ENCODE measurements around the gene KIT.

DNA sequence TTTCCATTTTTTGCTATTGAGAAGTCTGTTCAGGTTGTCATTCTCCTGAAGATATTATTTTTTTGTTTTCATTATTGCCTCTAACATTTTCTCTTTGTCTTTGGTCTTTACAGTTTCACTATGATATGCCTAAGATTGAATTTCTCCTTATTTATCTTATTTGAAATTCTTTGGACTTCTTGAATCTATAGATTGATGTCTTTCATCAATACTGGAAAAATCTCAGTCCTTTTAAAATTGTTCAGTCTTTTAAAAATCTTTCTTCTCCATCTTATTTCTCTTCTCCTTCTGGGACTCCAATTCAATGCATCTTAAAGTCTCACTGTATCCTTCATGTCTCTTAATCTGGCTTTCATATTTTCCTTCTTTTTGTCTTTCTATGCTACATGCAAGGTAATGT lies 86.7 kb downstream of the KIT start:
- TF ChIP-seq, protein P1, sequence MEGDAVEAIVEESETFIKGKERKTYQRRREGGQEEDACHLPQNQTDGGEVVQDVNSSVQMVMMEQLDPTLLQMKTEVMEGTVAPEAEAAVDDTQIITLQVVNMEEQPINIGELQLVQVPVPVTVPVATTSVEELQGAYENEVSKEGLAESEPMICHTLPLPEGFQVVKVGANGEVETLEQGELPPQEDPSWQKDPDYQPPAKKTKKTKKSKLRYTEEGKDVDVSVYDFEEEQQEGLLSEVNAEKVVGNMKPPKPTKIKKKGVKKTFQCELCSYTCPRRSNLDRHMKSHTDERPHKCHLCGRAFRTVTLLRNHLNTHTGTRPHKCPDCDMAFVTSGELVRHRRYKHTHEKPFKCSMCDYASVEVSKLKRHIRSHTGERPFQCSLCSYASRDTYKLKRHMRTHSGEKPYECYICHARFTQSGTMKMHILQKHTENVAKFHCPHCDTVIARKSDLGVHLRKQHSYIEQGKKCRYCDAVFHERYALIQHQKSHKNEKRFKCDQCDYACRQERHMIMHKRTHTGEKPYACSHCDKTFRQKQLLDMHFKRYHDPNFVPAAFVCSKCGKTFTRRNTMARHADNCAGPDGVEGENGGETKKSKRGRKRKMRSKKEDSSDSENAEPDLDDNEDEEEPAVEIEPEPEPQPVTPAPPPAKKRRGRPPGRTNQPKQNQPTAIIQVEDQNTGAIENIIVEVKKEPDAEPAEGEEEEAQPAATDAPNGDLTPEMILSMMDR (IDR thresholded peaks at IDR 0.05; ENCODE audit: poor library complexity) = no peak
- TF ChIP-seq EZH2 (IDR thresholded peaks at IDR 0.05; ENCODE audit: borderline replicate concordance) = no peak
